ENCODE measurements around the gene DIP2B. TPM values are rescaled to one million over a fixed set of nuclear protein-coding genes. Genes with fewer than 3 reads are reported as not detected.

The DIP2B gene
- total RNA-seq, 1 donor from 2014 or later = 39.3 TPM

- DNase-seq (ENCODE audit: low read depth) = no peak
- Histone ChIP-seq H3K4me3 (ENCODE audit: low read depth, low read length) (no peak overlapping the region), H3K36me3 (ENCODE audit: control insufficient read depth, insufficient read depth, low read length) (no peaks in the 10 kb centered on the region), H3K27me3 (ENCODE audit: control insufficient read depth, insufficient read depth, low read length) (no peaks in the 10 kb centered on the region)
- TF ChIP-seq CTCF (IDR thresholded peaks at IDR 0.05; ENCODE audit: insufficient read depth, low read length, poor library complexity, severe bottlenecking) = no peak
Observed at GRCh38 chr12:50599366-50600095, 94.7 kb downstream of the DIP2B start.

GRCh38 chr12:50600364-50600763 lies 95.6 kb downstream of the DIP2B start:
- DNase-seq (ENCODE audit: low read depth) = no peak
- H3K27me3 ChIP-seq (ENCODE audit: control insufficient read depth, insufficient read depth, low read length) = no peaks in the 10 kb centered on the region
- no peak overlapping the region for H3K4me3 ChIP-seq (ENCODE audit: low read depth, low read length)
- no peak for TF ChIP-seq CTCF (IDR thresholded peaks at IDR 0.05; ENCODE audit: insufficient read depth, low read length, poor library complexity, severe bottlenecking)
- H3K36me3 ChIP-seq (ENCODE audit: control insufficient read depth, insufficient read depth, low read length) = no peaks in the 10 kb centered on the region

GRCh38 chr12:50603817-50604639 lies 99.2 kb downstream of the DIP2B start:
- Histone ChIP-seq H3K4me3 (ENCODE audit: low read depth, low read length) (no peak overlapping the region), H3K36me3 (ENCODE audit: control insufficient read depth, insufficient read depth, low read length) (no peaks in the 10 kb centered on the region), H3K27me3 (ENCODE audit: control insufficient read depth, insufficient read depth, low read length) (no peaks in the 10 kb centered on the region)
- no peak for DNase-seq (ENCODE audit: low read depth)
- TF ChIP-seq CTCF (IDR thresholded peaks at IDR 0.05; ENCODE audit: insufficient read depth, low read length, poor library complexity, severe bottlenecking) = no peak

DNA sequence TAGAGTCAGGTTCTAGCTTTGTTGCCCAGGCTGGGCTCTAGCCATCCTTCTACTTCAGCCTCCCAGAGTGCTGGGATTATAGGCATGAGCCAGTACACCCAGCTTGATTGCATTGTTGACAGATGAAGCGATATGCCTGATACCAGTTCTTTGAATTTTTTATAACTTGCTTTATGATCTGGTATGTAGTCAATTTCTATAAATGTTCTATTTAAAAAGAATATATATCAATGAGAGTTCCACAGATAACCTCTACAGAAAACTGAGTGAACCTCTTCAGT lies 99.8 kb downstream of the DIP2B start:
- Histone ChIP-seq H3K36me3 (ENCODE audit: control insufficient read depth, insufficient read depth, low read length) (no peaks in the 10 kb centered on the region), H3K4me3 (ENCODE audit: low read depth, low read length) (no peak overlapping the region), H3K27me3 (ENCODE audit: control insufficient read depth, insufficient read depth, low read length) (no peaks in the 10 kb centered on the region)
- DNase-seq (ENCODE audit: low read depth) = no peak
- TF ChIP-seq CTCF (IDR thresholded peaks at IDR 0.05; ENCODE audit: insufficient read depth, low read length, poor library complexity, severe bottlenecking) = no peak

- TF ChIP-seq CTCF (IDR thresholded peaks at IDR 0.05; ENCODE audit: insufficient read depth, low read length, poor library complexity, severe bottlenecking) = no peak
- DNase-seq (ENCODE audit: low read depth) = no peak
- no peaks in the 10 kb centered on the region for H3K36me3 ChIP-seq (ENCODE audit: control insufficient read depth, insufficient read depth, low read length)
- H3K4me3 ChIP-seq (ENCODE audit: low read depth, low read length) = no peak overlapping the region
- no peaks in the 10 kb centered on the region for H3K27me3 ChIP-seq (ENCODE audit: control insufficient read depth, insufficient read depth, low read length)
Observed at GRCh38 chr12:50606675-50607375, 102.0 kb downstream of the DIP2B start.

All from kidney epithelial cell (primary cell).